ENCODE data around the gene ADRB2. TPM values are rescaled to one million over a fixed set of nuclear protein-coding genes. Genes with fewer than 3 reads are reported as not detected.

Gene ADRB2
- total and polyA plus RNA-seq, 2 of the 13 experiments (the other 11 are each of a cell fraction or from before 2014, with no cell fraction given), result not detected

DNA sequence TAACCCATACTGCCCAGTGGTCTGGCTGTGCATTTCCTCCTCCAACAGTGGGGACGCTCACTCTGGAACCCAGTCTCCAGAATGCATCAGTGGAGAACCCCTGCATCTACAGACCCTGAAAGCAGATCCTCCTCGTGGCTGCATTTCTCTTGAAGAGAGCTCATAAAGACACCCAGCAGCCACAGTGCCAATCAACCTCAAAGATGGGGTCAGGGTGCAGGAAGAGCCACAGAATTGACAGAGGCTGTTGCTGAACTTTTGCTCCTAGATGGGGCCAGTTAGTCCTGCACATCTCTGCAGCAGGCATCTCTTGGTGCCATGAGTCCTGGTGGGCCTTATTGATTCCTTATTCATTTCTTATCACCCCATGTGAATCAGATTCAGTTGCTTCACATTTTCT lies 39.6 kb downstream of the ADRB2 start (continued):
- TF ChIP-seq CBX2 (IDR thresholded peaks at IDR 0.05; ENCODE audit: low read depth, low read length) (no peak), CBX2 (CRISPR knock-in tag; IDR thresholded peaks at IDR 0.05; ENCODE audit: low read depth) (no peak)
- TF ChIP-seq, protein P1, sequence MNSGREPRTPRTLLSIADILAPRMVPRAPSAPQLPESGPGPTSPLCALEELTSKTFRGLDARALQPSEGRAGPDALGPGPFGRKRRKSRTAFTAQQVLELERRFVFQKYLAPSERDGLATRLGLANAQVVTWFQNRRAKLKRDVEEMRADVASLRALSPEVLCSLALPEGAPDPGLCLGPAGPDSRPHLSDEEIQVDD (CRISPR knock-in tag; IDR thresholded peaks at IDR 0.05; ENCODE audit: borderline replicate concordance), result no peak

DNA sequence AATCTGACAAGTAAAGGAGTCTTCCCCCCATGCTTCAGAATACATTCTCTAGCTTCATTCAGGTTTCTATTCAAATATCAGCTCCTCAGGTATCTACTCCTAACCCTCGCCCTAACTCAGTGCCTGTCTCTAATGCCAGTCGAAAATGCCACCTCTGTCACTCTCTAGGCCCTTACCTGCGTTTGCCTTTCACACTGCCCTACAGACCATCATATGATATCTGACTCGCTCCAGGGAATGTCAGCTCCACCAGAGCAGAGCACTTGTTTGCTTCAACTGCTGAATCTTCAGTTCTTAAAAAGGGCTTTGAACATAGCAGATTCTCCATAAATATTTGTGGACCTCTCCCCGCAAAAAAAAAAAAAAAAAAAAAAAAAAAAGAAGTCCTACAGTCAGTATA lies 46.7 kb downstream of the ADRB2 start:
- no TSS peak for BruUV-seq (replicated peaks)
- ATAC-seq (no peak), DNase-seq (ENCODE audit: low spot score) (no peak), FAIRE-seq (no peak)
- 0% methylated on average over 5 of the region's 5 CpGs for WGBS (ENCODE audit: low lambda C conversion rate)
- Histone ChIP-seq H3K4me1 (ENCODE audit: insufficient read depth, low read length) (no peaks in the 10 kb centered on the region), H3K27ac (ENCODE audit: extremely low read length, insufficient read depth, low read length) (no peak overlapping the region), H3K27me3 (ENCODE audit: control insufficient read depth in 1 of 2, insufficient read depth in 2 of 2, low read length in 2 of 2) (no peaks in the 10 kb centered on the region), H4K20me1 (ENCODE audit: insufficient read depth, low read length) (no peaks in the 10 kb centered on the region), H3K9me3 (ENCODE audit: low read length) (no peaks in the 10 kb centered on the region), H3K9ac (ENCODE audit: insufficient read depth, low read depth, low read length) (no peak overlapping the region), H3K36me3 (replicated peaks in 1 of 2; ENCODE audit: control insufficient read depth in 1 of 2, insufficient read depth in 2 of 2, low read length in 2 of 2) (no peaks in the 10 kb centered on the region), H3K79me2 (ENCODE audit: insufficient read depth, low read length) (no peaks in the 10 kb centered on the region), H2AFZ (ENCODE audit: low read length) (no peak overlapping the region), H3K4me3 (replicated peaks in 1 of 3; ENCODE audit: insufficient read depth in 1 of 3, low read depth in 2 of 3, low read length in 3 of 3) (no peak overlapping the region), H3K4me2 (ENCODE audit: low read depth, low read length) (no peak overlapping the region)
- CTCF ChIA-PET (ENCODE audit: low intra/inter-chr PET ratio, low total read pairs), result no interaction called here
- intact Hi-C loops (cut with micrococcal nuclease; ENCODE audit: unreplicated experiment) (no loop called here), in situ Hi-C loops (cut with HindIII; ENCODE audit: extremely low pct_ligation_motif_present, low pct_unique_long_range_greater_than_20kb) (no loop called here)
- POLR2A ChIA-PET, result no interaction called here
- no peak for TF ChIP-seq ZNF749 (CRISPR knock-in tag; IDR thresholded peaks at IDR 0.05; ENCODE audit: borderline replicate concordance)
- TF ChIP-seq, protein P2, sequence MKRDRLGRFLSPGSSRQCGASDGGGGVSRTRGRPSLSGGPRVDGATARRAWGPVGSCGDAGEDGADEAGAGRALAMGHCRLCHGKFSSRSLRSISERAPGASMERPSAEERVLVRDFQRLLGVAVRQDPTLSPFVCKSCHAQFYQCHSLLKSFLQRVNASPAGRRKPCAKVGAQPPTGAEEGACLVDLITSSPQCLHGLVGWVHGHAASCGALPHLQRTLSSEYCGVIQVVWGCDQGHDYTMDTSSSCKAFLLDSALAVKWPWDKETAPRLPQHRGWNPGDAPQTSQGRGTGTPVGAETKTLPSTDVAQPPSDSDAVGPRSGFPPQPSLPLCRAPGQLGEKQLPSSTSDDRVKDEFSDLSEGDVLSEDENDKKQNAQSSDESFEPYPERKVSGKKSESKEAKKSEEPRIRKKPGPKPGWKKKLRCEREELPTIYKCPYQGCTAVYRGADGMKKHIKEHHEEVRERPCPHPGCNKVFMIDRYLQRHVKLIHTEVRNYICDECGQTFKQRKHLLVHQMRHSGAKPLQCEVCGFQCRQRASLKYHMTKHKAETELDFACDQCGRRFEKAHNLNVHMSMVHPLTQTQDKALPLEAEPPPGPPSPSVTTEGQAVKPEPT (CRISPR knock-in tag; IDR thresholded peaks at IDR 0.05; ENCODE audit: low read depth), result no peak
- TF ChIP-seq, protein P3, sequence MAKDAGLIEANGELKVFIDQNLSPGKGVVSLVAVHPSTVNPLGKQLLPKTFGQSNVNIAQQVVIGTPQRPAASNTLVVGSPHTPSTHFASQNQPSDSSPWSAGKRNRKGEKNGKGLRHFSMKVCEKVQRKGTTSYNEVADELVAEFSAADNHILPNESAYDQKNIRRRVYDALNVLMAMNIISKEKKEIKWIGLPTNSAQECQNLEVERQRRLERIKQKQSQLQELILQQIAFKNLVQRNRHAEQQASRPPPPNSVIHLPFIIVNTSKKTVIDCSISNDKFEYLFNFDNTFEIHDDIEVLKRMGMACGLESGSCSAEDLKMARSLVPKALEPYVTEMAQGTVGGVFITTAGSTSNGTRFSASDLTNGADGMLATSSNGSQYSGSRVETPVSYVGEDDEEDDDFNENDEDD (CRISPR knock-in tag; IDR thresholded peaks at IDR 0.05; ENCODE audit: borderline replicate concordance), result no peak
- TF ChIP-seq LCORL (IDR thresholded peaks at IDR 0.05), result no peak
- no peak for TF ChIP-seq LCORL (CRISPR knock-in tag; IDR thresholded peaks at IDR 0.05)
- TF ChIP-seq FLYWCH1 (CRISPR knock-in tag; IDR thresholded peaks at IDR 0.05), result no peak
- no peak for TF ChIP-seq MYNN (CRISPR knock-in tag; IDR thresholded peaks at IDR 0.05; ENCODE audit: low read depth)
- TF ChIP-seq, protein P4, sequence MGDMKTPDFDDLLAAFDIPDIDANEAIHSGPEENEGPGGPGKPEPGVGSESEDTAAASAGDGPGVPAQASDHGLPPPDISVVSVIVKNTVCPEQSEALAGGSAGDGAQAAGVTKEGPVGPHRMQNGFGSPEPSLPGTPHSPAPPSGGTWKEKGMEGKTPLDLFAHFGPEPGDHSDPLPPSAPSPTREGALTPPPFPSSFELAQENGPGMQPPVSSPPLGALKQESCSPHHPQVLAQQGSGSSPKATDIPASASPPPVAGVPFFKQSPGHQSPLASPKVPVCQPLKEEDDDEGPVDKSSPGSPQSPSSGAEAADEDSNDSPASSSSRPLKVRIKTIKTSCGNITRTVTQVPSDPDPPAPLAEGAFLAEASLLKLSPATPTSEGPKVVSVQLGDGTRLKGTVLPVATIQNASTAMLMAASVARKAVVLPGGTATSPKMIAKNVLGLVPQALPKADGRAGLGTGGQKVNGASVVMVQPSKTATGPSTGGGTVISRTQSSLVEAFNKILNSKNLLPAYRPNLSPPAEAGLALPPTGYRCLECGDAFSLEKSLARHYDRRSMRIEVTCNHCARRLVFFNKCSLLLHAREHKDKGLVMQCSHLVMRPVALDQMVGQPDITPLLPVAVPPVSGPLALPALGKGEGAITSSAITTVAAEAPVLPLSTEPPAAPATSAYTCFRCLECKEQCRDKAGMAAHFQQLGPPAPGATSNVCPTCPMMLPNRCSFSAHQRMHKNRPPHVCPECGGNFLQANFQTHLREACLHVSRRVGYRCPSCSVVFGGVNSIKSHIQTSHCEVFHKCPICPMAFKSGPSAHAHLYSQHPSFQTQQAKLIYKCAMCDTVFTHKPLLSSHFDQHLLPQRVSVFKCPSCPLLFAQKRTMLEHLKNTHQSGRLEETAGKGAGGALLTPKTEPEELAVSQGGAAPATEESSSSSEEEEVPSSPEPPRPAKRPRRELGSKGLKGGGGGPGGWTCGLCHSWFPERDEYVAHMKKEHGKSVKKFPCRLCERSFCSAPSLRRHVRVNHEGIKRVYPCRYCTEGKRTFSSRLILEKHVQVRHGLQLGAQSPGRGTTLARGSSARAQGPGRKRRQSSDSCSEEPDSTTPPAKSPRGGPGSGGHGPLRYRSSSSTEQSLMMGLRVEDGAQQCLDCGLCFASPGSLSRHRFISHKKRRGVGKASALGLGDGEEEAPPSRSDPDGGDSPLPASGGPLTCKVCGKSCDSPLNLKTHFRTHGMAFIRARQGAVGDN (CRISPR knock-in tag; IDR thresholded peaks at IDR 0.05), result no peak
- TF ChIP-seq, protein P5, sequence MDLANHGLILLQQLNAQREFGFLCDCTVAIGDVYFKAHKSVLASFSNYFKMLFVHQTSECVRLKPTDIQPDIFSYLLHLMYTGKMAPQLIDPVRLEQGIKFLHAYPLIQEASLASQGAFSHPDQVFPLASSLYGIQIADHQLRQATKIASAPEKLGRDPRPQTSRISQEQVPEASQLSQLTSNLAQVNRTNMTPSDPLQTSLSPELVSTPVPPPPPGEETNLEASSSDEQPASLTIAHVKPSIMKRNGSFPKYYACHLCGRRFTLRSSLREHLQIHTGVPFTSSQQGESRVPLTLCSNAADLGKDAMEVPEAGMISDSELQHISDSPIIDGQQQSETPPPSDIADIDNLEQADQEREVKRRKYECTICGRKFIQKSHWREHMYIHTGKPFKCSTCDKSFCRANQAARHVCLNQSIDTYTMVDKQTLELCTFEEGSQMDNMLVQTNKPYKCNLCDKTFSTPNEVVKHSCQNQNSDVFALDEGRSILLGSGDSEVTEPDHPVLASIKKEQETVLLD (CRISPR knock-in tag; IDR thresholded peaks at IDR 0.05; ENCODE audit: low read depth), result no peak
- TF ChIP-seq RXRA (CRISPR knock-in tag; IDR thresholded peaks at IDR 0.05), result no peak
- TF ChIP-seq ARNT2 (CRISPR knock-in tag; IDR thresholded peaks at IDR 0.05; ENCODE audit: low read depth), result no peak
- no peak for TF ChIP-seq RAD51 (IDR thresholded peaks at IDR 0.05; ENCODE audit: borderline replicate concordance)
- no peak for TF ChIP-seq KAT8 (CRISPR knock-in tag; IDR thresholded peaks at IDR 0.05)

Measured in HepG2 (cell line).